Measurements from ENCODE around the gene TLE7.
A peak's percentile ranks its signal among the peaks of the same experiment; 100 is the strongest.

Gene TLE7

GRCh38 chr16:71412270-71413160 lies 29.3 kb downstream of the TLE7 start:
- peak; percentile 84 for DNase-seq (ENCODE audit: low spot score)

- no peak for DNase-seq (ENCODE audit: low spot score)
These were observed 31.7 kb downstream of the TLE7 start for GRCh38 chr16:71410146-71410545.

- DNase-seq (ENCODE audit: low spot score): no peak
These were observed 32.7 kb downstream of the TLE7 start for GRCh38 chr16:71409011-71409775.

GRCh38 chr16:71408536-71408935 lies 33.3 kb downstream of the TLE7 start:
- DNase-seq (ENCODE audit: low spot score): no peak

- no peak for DNase-seq (ENCODE audit: low spot score)
These were observed 34.1 kb downstream of the TLE7 start for GRCh38 chr16:71407731-71408130.

GRCh38 chr16:71406724-71407123 lies 35.1 kb downstream of the TLE7 start:
- DNase-seq (ENCODE audit: low spot score): no peak

- DNase-seq (ENCODE audit: low spot score): no peak
These were observed 35.5 kb downstream of the TLE7 start for GRCh38 chr16:71406316-71406715.

GRCh38 chr16:71404364-71404763 lies 37.5 kb downstream of the TLE7 start:
- DNase-seq (ENCODE audit: low spot score): no peak

- DNase-seq (ENCODE audit: low spot score): no peak
These were observed 39.2 kb downstream of the TLE7 start for GRCh38 chr16:71402674-71403073.

GRCh38 chr16:71402007-71402406 lies 39.8 kb downstream of the TLE7 start:
- DNase-seq (ENCODE audit: low spot score): no peak

GRCh38 chr16:71399801-71400563 lies 41.9 kb downstream of the TLE7 start:
- no peak for DNase-seq (ENCODE audit: low spot score)

GRCh38 chr16:71396594-71396993 lies 45.3 kb downstream of the TLE7 start:
- DNase-seq (ENCODE audit: low spot score): no peak

GRCh38 chr16:71389330-71389729 lies 52.5 kb downstream of the TLE7 start:
- no peak for DNase-seq (ENCODE audit: low spot score)

- no peak for DNase-seq (ENCODE audit: low spot score)
These were observed 54.6 kb downstream of the TLE7 start for GRCh38 chr16:71387045-71387871.

- DNase-seq (ENCODE audit: low spot score): no peak
These were observed 57.7 kb downstream of the TLE7 start for GRCh38 chr16:71384073-71384724.

- DNase-seq (ENCODE audit: low spot score): peak; percentile 83
These were observed 58.6 kb downstream of the TLE7 start for GRCh38 chr16:71383054-71383773.

- no peak for DNase-seq (ENCODE audit: low spot score)
These were observed 61.0 kb downstream of the TLE7 start for GRCh38 chr16:71380831-71381230.
